Measurements from ENCODE around the gene SRSF2. TPM values are rescaled to one million over a fixed set of nuclear protein-coding genes. Genes with fewer than 3 reads are reported as not detected.
A peak's percentile ranks its signal among the peaks of the same experiment; 100 is the strongest.
"Not testable (repeated sequence)": the region's sequence is repeated elsewhere in the genome, so short reads cannot be mapped to it uniquely, and the experiment has no call there.

Gene SRSF2
- total RNA-seq, 2 donors from 2014 or later = 258 to 301 TPM

DNA sequence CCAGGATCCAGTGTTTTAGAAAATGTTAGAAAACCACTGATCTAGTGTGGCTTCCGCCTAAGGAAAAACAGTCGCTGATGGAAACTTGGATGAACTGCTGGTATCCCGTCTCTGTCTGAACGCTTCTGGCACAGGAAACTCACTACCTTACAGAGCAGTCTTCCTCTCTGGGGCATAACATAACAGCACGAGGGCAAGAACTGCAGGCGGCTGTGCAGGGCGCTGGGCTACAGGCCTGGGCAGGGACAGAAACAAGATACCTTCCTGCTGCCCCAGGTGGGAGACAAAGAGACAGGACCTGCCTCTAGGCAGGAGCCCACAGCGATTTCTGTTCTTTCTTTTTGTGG lies 36.9 kb downstream of the SRSF2 start:
- Histone ChIP-seq H3K9me3 (no peaks in the 10 kb centered on the region), H3K4me3 (no peak overlapping the region), H3K36me3 (replicated peaks in 1 of 2; ENCODE audit: insufficient read depth in 1 of 2, low read depth in 2 of 2) (no peaks in the 10 kb centered on the region), H3K4me1 (peaks cover 19% of the 10 kb centered on the region), H3K27ac (peak overlapping the region in 3 of 4 donors; percentile 30 to 67 (median 55)), H3K27me3 (no peaks in the 10 kb centered on the region)
- ATAC-seq (no peak), DNase-seq (no peak)
- intact Hi-C loops (cut with DNase I) = no loop called here
- TF ChIP-seq POLR2A (IDR thresholded peaks at IDR 0.05) = no peak
- TF ChIP-seq, protein P1, sequence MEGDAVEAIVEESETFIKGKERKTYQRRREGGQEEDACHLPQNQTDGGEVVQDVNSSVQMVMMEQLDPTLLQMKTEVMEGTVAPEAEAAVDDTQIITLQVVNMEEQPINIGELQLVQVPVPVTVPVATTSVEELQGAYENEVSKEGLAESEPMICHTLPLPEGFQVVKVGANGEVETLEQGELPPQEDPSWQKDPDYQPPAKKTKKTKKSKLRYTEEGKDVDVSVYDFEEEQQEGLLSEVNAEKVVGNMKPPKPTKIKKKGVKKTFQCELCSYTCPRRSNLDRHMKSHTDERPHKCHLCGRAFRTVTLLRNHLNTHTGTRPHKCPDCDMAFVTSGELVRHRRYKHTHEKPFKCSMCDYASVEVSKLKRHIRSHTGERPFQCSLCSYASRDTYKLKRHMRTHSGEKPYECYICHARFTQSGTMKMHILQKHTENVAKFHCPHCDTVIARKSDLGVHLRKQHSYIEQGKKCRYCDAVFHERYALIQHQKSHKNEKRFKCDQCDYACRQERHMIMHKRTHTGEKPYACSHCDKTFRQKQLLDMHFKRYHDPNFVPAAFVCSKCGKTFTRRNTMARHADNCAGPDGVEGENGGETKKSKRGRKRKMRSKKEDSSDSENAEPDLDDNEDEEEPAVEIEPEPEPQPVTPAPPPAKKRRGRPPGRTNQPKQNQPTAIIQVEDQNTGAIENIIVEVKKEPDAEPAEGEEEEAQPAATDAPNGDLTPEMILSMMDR (IDR thresholded peaks at IDR 0.05) = no peak
- WGBS, 2 donors = 74 to 80% methylated on average over 8 of the region's 8 CpGs

DNA sequence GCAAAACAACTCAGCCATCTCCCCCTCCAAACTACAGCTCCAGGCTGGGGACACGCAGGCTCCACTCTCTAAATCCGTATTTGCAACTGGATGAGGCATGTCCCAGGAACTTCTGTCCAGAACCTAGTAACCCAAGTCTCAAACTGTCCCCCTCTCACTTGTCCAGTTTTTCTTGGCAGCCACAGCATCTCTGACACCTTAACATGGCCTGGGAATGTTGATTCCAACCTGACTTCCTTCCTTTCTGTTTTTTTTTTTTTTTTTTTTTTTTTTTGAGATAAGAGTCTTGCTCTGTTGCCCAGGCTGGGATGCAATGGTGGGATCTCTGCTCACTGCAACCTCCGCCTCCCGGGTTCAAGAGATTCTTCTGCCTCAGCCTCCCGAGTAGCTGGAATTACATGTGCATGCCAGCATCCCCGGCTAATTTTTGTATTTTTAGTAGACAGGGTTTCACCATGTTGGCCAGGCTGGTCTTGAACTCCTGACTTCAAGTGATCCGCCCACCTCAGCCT lies 38.6 kb downstream of the SRSF2 start:
- H3K27me3 ChIP-seq; H3K9me3 ChIP-seq; ATAC-seq; H3K36me3 ChIP-seq (replicated peaks in 1 of 2; ENCODE audit: insufficient read depth in 1 of 2, low read depth in 2 of 2); intact Hi-C loops (cut with DNase I); DNase-seq; H3K27ac ChIP-seq; H3K4me3 ChIP-seq: not testable (repeated sequence)
- WGBS, 2 donors = 93% methylated on average over 7 of the region's 7 CpGs
- H3K4me1 ChIP-seq = peaks cover 19% of the 10 kb centered on the region

DNA sequence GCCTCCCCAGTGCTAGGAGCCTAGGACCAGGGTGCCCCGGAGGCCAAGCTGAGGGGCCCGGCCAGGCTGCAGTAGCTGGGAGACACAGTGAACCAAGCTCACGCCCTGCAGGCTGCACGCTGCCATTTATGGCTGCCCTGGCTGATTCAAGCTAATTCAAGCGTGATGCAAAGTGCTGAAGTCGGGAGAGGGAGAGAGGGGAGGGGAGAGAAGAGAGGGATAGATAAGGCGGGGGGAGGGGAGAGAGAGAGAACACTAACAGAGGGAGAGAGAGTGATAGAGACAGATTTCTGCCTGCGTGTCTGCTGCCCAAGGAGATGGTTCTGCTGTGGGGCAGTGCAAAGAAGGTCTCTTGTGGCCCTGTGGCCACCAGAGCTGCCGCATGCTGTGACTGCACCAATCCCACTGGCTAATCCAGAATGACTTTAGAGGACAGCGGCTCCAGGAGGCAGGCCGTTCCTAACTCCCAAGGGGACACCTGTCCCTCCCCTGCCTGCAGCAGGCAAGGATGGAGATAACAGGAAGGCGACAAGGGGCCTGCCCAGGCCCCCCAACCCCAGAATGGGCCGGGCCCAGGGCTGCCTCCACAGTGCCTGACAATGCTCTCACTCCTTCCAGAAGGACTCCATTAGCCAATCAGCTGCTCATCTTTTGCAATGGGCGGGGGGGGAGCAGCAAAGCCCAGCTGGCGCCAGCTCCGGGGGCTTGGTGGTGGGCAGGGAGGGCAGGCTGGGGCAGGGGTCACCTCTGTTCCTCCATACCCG lies 39.2 kb downstream of the SRSF2 start:
- intact Hi-C loops (cut with DNase I) = no loop called here
- DNase-seq = no peak
- no peaks in the 10 kb centered on the region for H3K27me3 ChIP-seq
- H3K4me3 ChIP-seq = no peak overlapping the region
- H3K36me3 ChIP-seq (replicated peaks in 1 of 2; ENCODE audit: insufficient read depth in 1 of 2, low read depth in 2 of 2) = no peaks in the 10 kb centered on the region
- ATAC-seq = no peak
- peak overlapping the region in 1 of 4 donors; percentile 18 for H3K27ac ChIP-seq
- TF ChIP-seq POLR2A (IDR thresholded peaks at IDR 0.05) = no peak
- TF ChIP-seq, protein P1 (IDR thresholded peaks at IDR 0.05) = no peak
- H3K4me1 ChIP-seq = peaks cover 19% of the 10 kb centered on the region
- 75 to 77% methylated on average over 13 to 16 of the region's 17 CpGs for WGBS, 2 donors
- H3K9me3 ChIP-seq = no peaks in the 10 kb centered on the region

DNA sequence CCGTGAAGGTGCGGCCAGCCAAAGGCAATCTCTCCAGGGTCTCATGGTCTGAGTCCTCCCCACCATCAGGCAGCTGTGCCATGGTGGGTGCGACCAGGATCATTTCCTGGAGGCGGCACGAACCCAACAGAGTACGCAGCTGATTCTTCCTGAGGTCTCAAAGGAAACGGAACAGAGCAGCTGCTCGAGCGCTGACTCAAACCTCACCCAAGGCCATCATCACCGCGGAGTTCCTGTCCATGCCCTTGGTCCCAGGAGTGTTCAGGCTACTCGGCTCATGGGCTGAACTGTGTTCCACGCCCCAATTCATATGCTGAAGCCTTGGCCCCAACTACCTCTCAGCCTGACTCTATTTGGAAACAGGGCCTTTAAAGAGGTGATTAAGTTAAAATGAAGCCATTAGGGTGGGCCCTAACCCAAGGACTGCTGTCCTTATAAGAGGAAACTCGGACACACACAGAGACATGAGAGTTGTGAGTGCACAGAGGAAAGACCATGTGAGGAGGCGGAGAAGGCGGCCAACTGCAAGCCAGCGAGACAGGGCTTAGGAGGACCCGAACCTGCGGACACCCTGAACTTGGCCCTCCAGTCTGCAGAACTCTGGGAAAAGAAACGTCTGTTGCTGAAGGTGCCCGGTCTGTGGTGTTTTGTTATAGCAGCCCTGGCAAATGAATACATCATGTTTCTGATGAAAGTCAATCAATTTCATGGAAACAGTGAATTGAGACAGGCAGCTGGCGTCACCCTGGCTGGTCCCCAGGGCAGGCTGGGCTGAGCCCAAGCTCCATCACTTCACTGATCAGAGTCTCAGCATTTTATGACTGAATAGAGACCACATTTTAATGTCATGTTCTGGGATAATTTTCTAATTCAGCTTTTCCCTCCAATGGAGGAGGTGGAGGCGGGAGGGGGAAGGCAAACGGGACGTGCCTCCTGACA lies 40.1 kb downstream of the SRSF2 start:
- no peak for DNase-seq
- 79 to 86% methylated on average over 18 to 25 of the region's 25 CpGs for WGBS, 2 donors
- Histone ChIP-seq H3K27me3 (no peaks in the 10 kb centered on the region), H3K4me1 (peaks cover 19% of the 10 kb centered on the region), H3K36me3 (replicated peaks in 1 of 2; ENCODE audit: insufficient read depth in 1 of 2, low read depth in 2 of 2) (no peaks in the 10 kb centered on the region), H3K4me3 (no peak overlapping the region), H3K9me3 (no peaks in the 10 kb centered on the region), H3K27ac (peak overlapping the region in 2 of 4 donors; percentile 5 to 18)
- TF ChIP-seq, protein P1 (IDR thresholded peaks at IDR 0.05) = no peak
- no peak for TF ChIP-seq POLR2A (IDR thresholded peaks at IDR 0.05)
- intact Hi-C loops (cut with DNase I) = no loop called here
- ATAC-seq = peak; percentile 36

Data from body of pancreas (tissue), 4 donors.